ENCODE results near the gene CMSS1. TPM values are rescaled to one million over a fixed set of nuclear protein-coding genes. Genes with fewer than 3 reads are reported as not detected.

Gene CMSS1
- polyA plus RNA-seq, 1 donor from 2014 or later: 31.8 TPM

- Histone ChIP-seq H3K27me3 (ENCODE audit: insufficient read depth, low read depth, low read length) (no peaks in the 10 kb centered on the region), H3K79me2 (replicated peaks; ENCODE audit: insufficient read depth, low read length) (no peaks in the 10 kb centered on the region), H3K4me2 (ENCODE audit: low read length) (no peak overlapping the region), H2AFZ (ENCODE audit: low read depth, low read length) (no peak overlapping the region), H4K20me1 (ENCODE audit: insufficient read depth) (no peaks in the 10 kb centered on the region), H3K9me3 (ENCODE audit: low read length) (no peaks in the 10 kb centered on the region), H3F3A (ENCODE audit: insufficient read depth, low read length, poor library complexity, severe bottlenecking) (no peaks in the 10 kb centered on the region), H3K9ac (ENCODE audit: low read length) (no peak overlapping the region), H3K9me2 (ENCODE audit: insufficient read depth, low read length) (no peaks in the 10 kb centered on the region), H3K4me3 (ENCODE audit: low read length) (no peak overlapping the region), H3K27ac (ENCODE audit: low read length) (no peak overlapping the region), H3K36me3 (ENCODE audit: insufficient read depth, low read length) (no peaks in the 10 kb centered on the region)
- TF ChIP-seq REST (IDR thresholded peaks at IDR 0.05; ENCODE audit: borderline replicate concordance): no peak
- no peak for TF ChIP-seq POLR2AphosphoS5 (IDR thresholded peaks at IDR 0.05)
- TF ChIP-seq RAD21 (conservative IDR thresholded peaks at IDR 0.05): no peak
- TF ChIP-seq TAF1 (IDR thresholded peaks at IDR 0.05; ENCODE audit: low read depth): no peak
- TF ChIP-seq EP300 (conservative IDR thresholded peaks at IDR 0.05; ENCODE audit: poor library complexity, severe bottlenecking): no peak
- no peak for TF ChIP-seq SMC3 (conservative IDR thresholded peaks at IDR 0.05; ENCODE audit: poor library complexity)
- TF ChIP-seq CTCF (IDR thresholded peaks at IDR 0.05; ENCODE audit: poor library complexity, severe bottlenecking): no peak
- no peak for TF ChIP-seq MXI1 (conservative IDR thresholded peaks at IDR 0.05; ENCODE audit: poor library complexity, severe bottlenecking)
- TF ChIP-seq EZH2 (IDR thresholded peaks at IDR 0.05; ENCODE audit: borderline replicate concordance, insufficient read depth, low read length, poor library complexity, severe bottlenecking): no peak
Measured at GRCh38 chr3:99855900-99856299, 38.2 kb downstream of the CMSS1 start.

GRCh38 chr3:99856437-99857220 is 39.0 kb downstream of the CMSS1 start:
- Histone ChIP-seq H3K9me3 (ENCODE audit: low read length) (no peaks in the 10 kb centered on the region), H3K79me2 (replicated peaks; ENCODE audit: insufficient read depth, low read length) (no peaks in the 10 kb centered on the region), H3K4me2 (ENCODE audit: low read length) (no peak overlapping the region), H3K9ac (ENCODE audit: low read length) (no peak overlapping the region), H3K36me3 (ENCODE audit: insufficient read depth, low read length) (no peaks in the 10 kb centered on the region), H3F3A (ENCODE audit: insufficient read depth, low read length, poor library complexity, severe bottlenecking) (no peaks in the 10 kb centered on the region), H3K27ac (ENCODE audit: low read length) (no peak overlapping the region), H3K9me2 (ENCODE audit: insufficient read depth, low read length) (no peaks in the 10 kb centered on the region), H4K20me1 (ENCODE audit: insufficient read depth) (no peaks in the 10 kb centered on the region), H3K27me3 (ENCODE audit: insufficient read depth, low read depth, low read length) (no peaks in the 10 kb centered on the region), H3K4me3 (ENCODE audit: low read length) (no peak overlapping the region), H2AFZ (ENCODE audit: low read depth, low read length) (no peak overlapping the region)
- TF ChIP-seq EZH2 (IDR thresholded peaks at IDR 0.05; ENCODE audit: borderline replicate concordance, insufficient read depth, low read length, poor library complexity, severe bottlenecking) (no peak), TAF1 (IDR thresholded peaks at IDR 0.05; ENCODE audit: low read depth) (no peak), CTCF (IDR thresholded peaks at IDR 0.05; ENCODE audit: poor library complexity, severe bottlenecking) (no peak), SMC3 (conservative IDR thresholded peaks at IDR 0.05; ENCODE audit: poor library complexity) (no peak)
